SH-SY5Y (cell line): Measurements from ENCODE around the gene LUC7L.

ENCODE experiments used
- GATA2 ChIP-seq: IDR thresholded peaks from 2 replicates; pipeline ENCODE4 v1.6.1; 2011; ENCODE audit warnings: mild to moderate bottlenecking, low read depth, low read length
- GATA3 ChIP-seq: IDR thresholded peaks from 2 replicates; pipeline ENCODE4 v1.6.1; 2011; ENCODE audit warnings: low read depth, mild to moderate bottlenecking, low read length, moderate library complexity

- TF ChIP-seq GATA2 (no peak), GATA3 (no peak)
Measured at GRCh38 chr16:261031-261691, 31.9 kb upstream of the LUC7L start.
